ENCODE measurements around the gene MRM2.

The MRM2 gene

GRCh38 chr7:2245883-2246675 lies 4.1 kb upstream of the MRM2 start:
- DNase-seq (ENCODE audit: low spot score) = no peak

- DNase-seq (ENCODE audit: low spot score) = no peak
These were observed 2.5 kb upstream of the MRM2 start for GRCh38 chr7:2244404-2244995.

GRCh38 chr7:2243458-2243857 lies 1.5 kb upstream of the MRM2 start:
- DNase-seq (ENCODE audit: low spot score) = no peak

- peak; percentile 24 for DNase-seq (ENCODE audit: low spot score)
These were observed 780 bp upstream of the MRM2 start for GRCh38 chr7:2242541-2243429.

GRCh38 chr7:2239242-2239641 lies 2.8 kb downstream of the MRM2 start:
- no peak for DNase-seq (ENCODE audit: low spot score)

- DNase-seq (ENCODE audit: low spot score) = no peak
These were observed 4.8 kb downstream of the MRM2 start for GRCh38 chr7:2237109-2237602.

GRCh38 chr7:2233926-2234325 lies 8.1 kb downstream of the MRM2 start:
- DNase-seq (ENCODE audit: low spot score) = no peak

- DNase-seq (ENCODE audit: low spot score) = peak; percentile 90
These were observed 9.1 kb downstream of the MRM2 start, which contains the start of gene MAD1L1 for GRCh38 chr7:2232766-2233520. MAD1L1 (minus strand) TSS chr7:2232945; CDS start chr7:2230133, 2,812 bp downstream.

GRCh38 chr7:2231992-2232765 lies 9.8 kb downstream of the MRM2 start:
- no peak for DNase-seq (ENCODE audit: low spot score)

- DNase-seq (ENCODE audit: low spot score) = no peak
These were observed 11.1 kb downstream of the MRM2 start for GRCh38 chr7:2230882-2231281.

GRCh38 chr7:2230226-2230625 lies 11.8 kb downstream of the MRM2 start:
- no peak for DNase-seq (ENCODE audit: low spot score)

- DNase-seq (ENCODE audit: low spot score) = no peak
These were observed 12.5 kb downstream of the MRM2 start for GRCh38 chr7:2229467-2229866.

- DNase-seq (ENCODE audit: low spot score) = no peak
These were observed 13.1 kb downstream of the MRM2 start for GRCh38 chr7:2228921-2229320.

GRCh38 chr7:2227699-2228098 lies 14.3 kb downstream of the MRM2 start:
- no peak for DNase-seq (ENCODE audit: low spot score)

GRCh38 chr7:2225830-2226229 lies 16.2 kb downstream of the MRM2 start:
- DNase-seq (ENCODE audit: low spot score) = no peak

- DNase-seq (ENCODE audit: low spot score) = no peak
These were observed 16.7 kb downstream of the MRM2 start for GRCh38 chr7:2225336-2225735.

GRCh38 chr7:2224934-2225333 lies 17.1 kb downstream of the MRM2 start:
- DNase-seq (ENCODE audit: low spot score) = no peak

- DNase-seq (ENCODE audit: low spot score) = no peak
These were observed 17.5 kb downstream of the MRM2 start for GRCh38 chr7:2224491-2224928.

- no peak for DNase-seq (ENCODE audit: low spot score)
These were observed 18.7 kb downstream of the MRM2 start for GRCh38 chr7:2223321-2223720.

GRCh38 chr7:2222516-2222915 lies 19.5 kb downstream of the MRM2 start:
- DNase-seq (ENCODE audit: low spot score) = no peak

- DNase-seq (ENCODE audit: low spot score) = no peak
These were observed 21.1 kb downstream of the MRM2 start for GRCh38 chr7:2220954-2221353.
